ACC112 (cell line): ENCODE data around the gene NARS2.
"Not testable (repeated sequence)": the region's sequence is repeated elsewhere in the genome, so short reads cannot be mapped to it uniquely, and the experiment has no call there.

Experiments
- H2AFZ ChIP-seq: fragments of 200-600 bp; sonication (generic); one replicate; pipeline ENCODE4 v1.6.0; 2017; ENCODE audit warnings: antibody characterized with exemption, low read length; ENCODE audit not compliant: unreplicated experiment
- H3K27ac ChIP-seq: fragments of 200-600 bp; sonication (generic); 2 replicates; pipeline ENCODE4 v1.5.1; 2014; ENCODE audit warnings: low read depth, mild to moderate bottlenecking, antibody characterized with exemption, low read length, moderate library complexity
- H3K27me3 ChIP-seq: fragments of 200-600 bp; sonication (generic); 2 replicates; pipeline ENCODE4 v1.6.1; 2014; ENCODE audit warnings: mild to moderate bottlenecking, antibody characterized with exemption, low read length, moderate library complexity, mixed read lengths; ENCODE audit not compliant: insufficient read depth
- H3K36me3 ChIP-seq: fragments of 200-600 bp; sonication (generic); 2 replicates; pipeline ENCODE4 v1.6.1; 2016; ENCODE audit warnings: mild to moderate bottlenecking, antibody characterized with exemption, low read length, moderate library complexity, mixed read lengths; ENCODE audit not compliant: insufficient read depth
- H3K4me1 ChIP-seq: fragments of 200-600 bp; sonication (generic); one replicate; pipeline ENCODE4 v1.6.1; 2016; ENCODE audit warnings: low read length, mixed read lengths; ENCODE audit not compliant: insufficient read depth, unreplicated experiment, control insufficient read depth
- H3K4me3 ChIP-seq: fragments of 200-600 bp; sonication (generic); 2 replicates; pipeline ENCODE4 v1.5.1; 2014; ENCODE audit warnings: mild to moderate bottlenecking, low read depth, low read length
- H3K79me2 ChIP-seq: fragments of 200-600 bp; sonication (generic); one replicate; pipeline ENCODE4 v1.6.0; 2016; ENCODE audit warnings: low read length; ENCODE audit not compliant: control insufficient read depth, unreplicated experiment, insufficient read depth

Gene NARS2

GRCh38 chr11:78467370-78467769 lies 107.3 kb downstream of the NARS2 start:
- Histone ChIP-seq H3K4me3 (no peak overlapping the region), H2AFZ (no peak overlapping the region), H3K36me3 (peaks cover 5% of the 10 kb centered on the region; the same call in 1 of the 2 replicates), H3K27ac (no peak overlapping the region), H3K27me3 (no peaks in the 10 kb centered on the region), H3K79me2 (no peaks in the 10 kb centered on the region), H3K4me1 (no peaks in the 10 kb centered on the region)

- H3K79me2 ChIP-seq: no peaks in the 10 kb centered on the region
- peaks cover 11% of the 10 kb centered on the region for H3K4me1 ChIP-seq
- H3K27me3 ChIP-seq: no peaks in the 10 kb centered on the region
- no peak overlapping the region for H2AFZ ChIP-seq
- no peak overlapping the region for H3K27ac ChIP-seq
- peaks cover 5% of the 10 kb centered on the region; the same call in 1 of the 2 replicates for H3K36me3 ChIP-seq
- H3K4me3 ChIP-seq: no peak overlapping the region
These were observed 109.3 kb downstream of the NARS2 start for GRCh38 chr11:78465169-78465942.

GRCh38 chr11:78464787-78465168 lies 109.9 kb downstream of the NARS2 start:
- not testable (repeated sequence) for H3K36me3 ChIP-seq, H3K27me3 ChIP-seq, H3K4me3 ChIP-seq, H3K79me2 ChIP-seq, H3K27ac ChIP-seq, H2AFZ ChIP-seq
- peaks cover 17% of the 10 kb centered on the region for H3K4me1 ChIP-seq

GRCh38 chr11:78460471-78460870 lies 114.2 kb downstream of the NARS2 start:
- H3K4me3 ChIP-seq: no peak overlapping the region
- H3K27me3 ChIP-seq: no peaks in the 10 kb centered on the region
- no peaks in the 10 kb centered on the region for H3K79me2 ChIP-seq
- peaks cover 20% of the 10 kb centered on the region for H3K4me1 ChIP-seq
- H2AFZ ChIP-seq: no peak overlapping the region
- H3K36me3 ChIP-seq: peaks cover 3% of the 10 kb centered on the region; the same call in 1 of the 2 replicates
- H3K27ac ChIP-seq: peak overlapping the region; percentile 25

GRCh38 chr11:78459738-78460137 lies 114.9 kb downstream of the NARS2 start:
- Histone ChIP-seq H3K27ac (no peak overlapping the region), H3K4me1 (peaks cover 20% of the 10 kb centered on the region), H2AFZ (no peak overlapping the region), H3K4me3 (no peak overlapping the region), H3K36me3 (peaks cover 5% of the 10 kb centered on the region; the same call in 1 of the 2 replicates), H3K79me2 (no peaks in the 10 kb centered on the region), H3K27me3 (no peaks in the 10 kb centered on the region)

DNA sequence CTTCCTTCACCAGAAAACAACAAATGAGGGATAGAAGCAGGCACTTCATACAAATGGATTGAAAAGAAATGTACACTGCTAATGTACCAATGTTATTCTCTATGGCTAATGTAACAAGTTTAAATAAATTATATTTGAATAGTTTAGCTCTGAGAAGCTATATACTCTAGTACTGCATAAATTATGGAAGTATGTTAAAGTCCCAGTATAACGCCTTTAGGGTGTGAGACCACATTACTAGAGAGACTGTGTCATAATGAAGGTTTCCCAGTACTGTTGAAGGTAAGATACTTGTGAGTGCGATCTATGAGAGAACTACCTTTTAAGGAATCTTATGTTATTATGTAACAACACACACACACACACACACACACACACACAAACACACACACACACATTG lies 117.2 kb downstream of the NARS2 start:
- Histone ChIP-seq H3K27me3 (no peaks in the 10 kb centered on the region), H3K4me3 (no peak overlapping the region), H3K36me3 (peaks cover 5% of the 10 kb centered on the region; the same call in 1 of the 2 replicates), H3K79me2 (no peaks in the 10 kb centered on the region), H3K27ac (no peak overlapping the region), H3K4me1 (peaks cover 20% of the 10 kb centered on the region), H2AFZ (no peak overlapping the region)

DNA sequence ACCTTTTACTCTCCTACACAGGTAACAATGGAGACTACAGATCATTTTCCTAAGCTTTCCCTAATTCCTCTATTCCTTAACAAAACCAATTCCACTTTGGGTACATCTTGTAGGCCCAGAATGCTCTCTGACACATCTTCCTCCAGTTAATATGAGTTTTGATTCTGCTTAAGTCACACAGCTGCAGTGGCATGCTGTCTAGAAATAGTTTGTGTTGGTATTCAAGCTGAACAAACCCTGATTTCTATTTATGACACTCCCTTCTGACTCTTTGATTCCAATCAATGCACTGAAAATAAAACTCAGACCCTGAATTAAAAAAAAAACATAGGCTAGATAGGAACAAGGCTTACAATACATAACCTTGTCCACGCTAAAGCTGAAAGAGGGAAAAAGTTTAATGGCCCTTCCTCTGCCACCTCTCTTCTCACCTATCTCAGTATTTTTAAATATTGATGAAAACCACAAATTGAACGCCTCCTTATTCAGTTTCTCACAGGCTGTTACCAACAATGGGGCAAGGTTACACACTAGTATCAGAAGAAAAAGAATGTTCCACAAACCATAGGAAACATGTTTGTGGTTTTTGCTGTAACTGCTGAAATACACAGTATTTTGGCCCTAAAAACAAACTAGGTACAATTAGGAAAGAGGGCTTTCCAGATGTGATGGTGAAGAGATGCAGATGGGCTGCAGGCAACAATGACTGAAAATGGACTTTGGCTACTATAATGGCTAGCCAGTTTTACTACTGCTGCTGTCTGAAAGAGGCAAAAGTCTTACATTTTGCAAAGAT lies 121.3 kb downstream of the NARS2 start:
- no peaks in the 10 kb centered on the region for H3K27me3 ChIP-seq
- H3K4me1 ChIP-seq: no peaks in the 10 kb centered on the region
- H2AFZ ChIP-seq: no peak overlapping the region
- H3K27ac ChIP-seq: no peak overlapping the region
- H3K4me3 ChIP-seq: no peak overlapping the region
- H3K36me3 ChIP-seq: peaks cover 5% of the 10 kb centered on the region; the same call in 1 of the 2 replicates
- H3K79me2 ChIP-seq: no peaks in the 10 kb centered on the region

- Histone ChIP-seq H3K27me3 (no peaks in the 10 kb centered on the region), H3K27ac (no peak overlapping the region)
These were observed 123.1 kb downstream of the NARS2 start for GRCh38 chr11:78451371-78452150.

GRCh38 chr11:78450866-78451265 lies 123.8 kb downstream of the NARS2 start:
- peaks cover 5% of the 10 kb centered on the region; the same call in 1 of the 2 replicates for H3K36me3 ChIP-seq
- H3K27ac ChIP-seq: no peak overlapping the region
- H3K27me3 ChIP-seq: no peaks in the 10 kb centered on the region
- no peaks in the 10 kb centered on the region for H3K79me2 ChIP-seq
- no peaks in the 10 kb centered on the region for H3K4me1 ChIP-seq
- H3K4me3 ChIP-seq: no peak overlapping the region
- H2AFZ ChIP-seq: no peak overlapping the region

More at GRCh38 chr11:78451371-78452150, 123.1 kb downstream of the NARS2 start:
- Histone ChIP-seq H3K4me1 (no peaks in the 10 kb centered on the region), H3K79me2 (no peaks in the 10 kb centered on the region), H2AFZ (no peak overlapping the region), H3K36me3 (peaks cover 5% of the 10 kb centered on the region; the same call in 1 of the 2 replicates), H3K4me3 (no peak overlapping the region)

GRCh38 chr11:78449866-78450265 lies 124.8 kb downstream of the NARS2 start:
- H3K36me3 ChIP-seq: no peaks in the 10 kb centered on the region
- H3K4me3 ChIP-seq: no peak overlapping the region
- no peak overlapping the region for H3K27ac ChIP-seq
- no peaks in the 10 kb centered on the region for H3K79me2 ChIP-seq
- no peak overlapping the region for H2AFZ ChIP-seq
- H3K4me1 ChIP-seq: no peaks in the 10 kb centered on the region
- no peaks in the 10 kb centered on the region for H3K27me3 ChIP-seq
